Upper lobe of right lung (tissue), 1 donor: ENCODE data around the gene PIWIL4. TPM values are rescaled to one million over a fixed set of nuclear protein-coding genes. Genes with fewer than 3 reads are reported as not detected.

Source experiments
- ATAC-seq: fragments of 200-7000 bp; cut with Tn5 transposase; one replicate; pipeline ENCODE4 v1.9.1; 2020; ENCODE audit warnings: mild to moderate bottlenecking, moderate library complexity
- DNase-seq: peaks from one replicate; pipeline ENCODE4 v3.0.0-alpha.2; 2020
- H3K27ac ChIP-seq: fragments of 200-600 bp; one replicate; pipeline ENCODE4 v1.8.0; 2022
- H3K27me3 ChIP-seq: fragments of 200-600 bp; one replicate; pipeline ENCODE4 v1.8.0; 2022; ENCODE audit warnings: mild to moderate bottlenecking
- H3K36me3 ChIP-seq: fragments of 200-600 bp; one replicate; pipeline ENCODE4 v1.8.0; 2022
- H3K4me1 ChIP-seq: fragments of 200-600 bp; one replicate; pipeline ENCODE4 v1.8.0; 2022
- H3K4me3 ChIP-seq: fragments of 200-600 bp; one replicate; pipeline ENCODE4 v1.8.0; 2022; ENCODE audit warnings: mild to moderate bottlenecking
- H3K9me3 ChIP-seq: fragments of 200-600 bp; one replicate; pipeline ENCODE4 v1.8.0; 2022
- CTCF ChIP-seq: fragments of 200-600 bp; IDR thresholded peaks from one replicate; pipeline ENCODE4 v1.8.0; 2022; ENCODE audit warnings: antibody characterized with exemption
- intact Hi-C: fragments of 100-400 bp; cut with DNase I; formaldehyde crosslinking; loops from one replicate; pipeline ENCODE4 v1.11.0; 2022
- total RNA-seq: library from RNA; stranded (reverse); fragmentation: NEBNext Ultra II Directional; extraction: Animal tissue kit (Norgen Biotek cat#: 25700); gene quantifications from one replicate; pipeline ENCODE4 v1.2.1, GENCODE V29; 2021
- donor health status: DM: no; HTN: yes; CAD: no; lungs with severe emphysema.

The PIWIL4 gene
- total RNA-seq, 1 donor from 2014 or later = 2.9 TPM

DNA sequence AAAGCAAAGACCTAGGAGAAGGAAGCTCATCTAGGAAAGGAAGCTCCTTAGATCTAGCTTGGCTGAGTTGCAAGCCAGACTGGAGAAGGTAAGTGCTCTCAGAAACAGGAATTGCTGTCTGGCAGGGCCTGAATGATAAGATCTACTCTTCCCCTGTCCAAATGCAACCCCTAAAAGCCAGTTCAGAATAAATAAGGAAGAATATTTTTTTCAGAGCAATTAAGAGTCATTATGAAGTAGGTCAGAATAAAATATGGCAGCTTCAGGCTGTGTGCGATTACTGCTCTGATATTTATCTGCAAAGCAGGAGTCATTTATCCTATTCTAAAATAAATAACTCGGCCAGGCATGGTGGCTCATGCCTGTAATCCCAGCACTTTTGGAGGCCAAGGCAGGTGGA is 82.1 kb downstream of the PIWIL4 start:
- TF ChIP-seq CTCF = no peak
- Histone ChIP-seq H3K36me3 (no peaks in the 10 kb centered on the region), H3K27ac (no peak overlapping the region), H3K4me3 (no peak overlapping the region), H3K27me3 (no peaks in the 10 kb centered on the region), H3K9me3 (no peaks in the 10 kb centered on the region), H3K4me1 (peaks cover 7% of the 10 kb centered on the region)
- no peak for DNase-seq
- intact Hi-C loops = no loop called here
- ATAC-seq = no peak

- DNase-seq = no peak
- Histone ChIP-seq H3K4me1 (peaks cover 7% of the 10 kb centered on the region), H3K27me3 (no peaks in the 10 kb centered on the region), H3K27ac (no peak overlapping the region), H3K36me3 (no peaks in the 10 kb centered on the region), H3K4me3 (no peak overlapping the region), H3K9me3 (no peaks in the 10 kb centered on the region)
- intact Hi-C loops = no loop called here
- ATAC-seq = no peak
- no peak for TF ChIP-seq CTCF
Observed at GRCh38 chr11:94649964-94650623, 82.9 kb downstream of the PIWIL4 start.

DNA sequence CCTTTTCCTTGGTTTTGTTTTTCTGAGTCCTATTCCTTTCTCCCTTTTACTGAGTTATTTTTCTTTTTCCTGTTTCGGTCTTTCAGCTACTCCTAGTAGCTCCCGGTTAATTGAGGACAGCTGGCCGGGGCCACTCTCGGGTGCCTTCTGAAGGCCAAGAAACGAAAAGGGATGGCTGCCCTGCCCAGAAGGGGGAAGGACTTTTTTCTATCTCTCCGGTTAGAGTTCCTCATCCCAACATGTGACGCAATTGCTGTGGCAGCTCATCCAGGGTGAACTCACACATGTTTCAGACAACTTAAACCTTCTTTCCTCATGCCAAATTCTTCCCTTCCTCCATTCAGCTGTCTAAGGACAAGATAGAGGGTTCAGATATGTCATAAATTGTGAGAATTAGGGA is 83.6 kb downstream of the PIWIL4 start:
- ATAC-seq = peak; percentile 83
- TF ChIP-seq CTCF = no peak
- Histone ChIP-seq H3K36me3 (no peaks in the 10 kb centered on the region), H3K4me1 (peaks cover 7% of the 10 kb centered on the region), H3K9me3 (no peaks in the 10 kb centered on the region), H3K4me3 (no peak overlapping the region), H3K27me3 (no peaks in the 10 kb centered on the region), H3K27ac (no peak overlapping the region)
- DNase-seq = peak; percentile 62
- intact Hi-C loops = no loop called here

DNA sequence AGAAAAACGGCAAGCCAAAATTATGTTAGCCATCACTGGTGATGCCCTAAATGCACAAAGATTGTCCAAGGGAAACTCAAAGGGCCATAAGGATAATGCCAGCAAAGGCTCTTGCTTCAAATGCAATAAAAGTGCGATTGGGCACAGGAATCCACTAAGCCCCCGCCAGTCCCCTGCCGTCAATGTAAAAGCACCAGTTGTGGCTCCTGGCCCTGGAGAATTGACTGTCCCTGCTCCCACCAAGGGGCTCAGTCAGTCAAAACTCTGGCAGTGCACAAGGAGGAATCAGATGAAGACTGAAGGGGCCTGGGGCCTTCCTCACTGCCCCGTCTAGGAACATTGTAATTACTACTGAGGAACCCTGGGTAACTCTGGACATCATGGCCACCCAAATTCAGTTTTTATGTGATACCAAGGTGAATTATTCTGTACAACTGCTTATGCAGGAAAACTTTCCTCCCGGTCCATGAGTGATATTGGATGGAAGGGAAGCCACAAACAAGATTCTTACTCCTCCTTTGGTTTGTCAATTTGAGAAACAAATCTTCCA is 85.6 kb downstream of the PIWIL4 start:
- H3K27ac ChIP-seq = no peak overlapping the region
- no peak overlapping the region for H3K4me3 ChIP-seq
- H3K27me3 ChIP-seq = no peaks in the 10 kb centered on the region
- TF ChIP-seq CTCF = no peak
- DNase-seq (no peak), ATAC-seq (no peak)
- H3K36me3 ChIP-seq = no peaks in the 10 kb centered on the region
- intact Hi-C loops = no loop called here
- H3K4me1 ChIP-seq = peaks cover 7% of the 10 kb centered on the region
- no peaks in the 10 kb centered on the region for H3K9me3 ChIP-seq

DNA sequence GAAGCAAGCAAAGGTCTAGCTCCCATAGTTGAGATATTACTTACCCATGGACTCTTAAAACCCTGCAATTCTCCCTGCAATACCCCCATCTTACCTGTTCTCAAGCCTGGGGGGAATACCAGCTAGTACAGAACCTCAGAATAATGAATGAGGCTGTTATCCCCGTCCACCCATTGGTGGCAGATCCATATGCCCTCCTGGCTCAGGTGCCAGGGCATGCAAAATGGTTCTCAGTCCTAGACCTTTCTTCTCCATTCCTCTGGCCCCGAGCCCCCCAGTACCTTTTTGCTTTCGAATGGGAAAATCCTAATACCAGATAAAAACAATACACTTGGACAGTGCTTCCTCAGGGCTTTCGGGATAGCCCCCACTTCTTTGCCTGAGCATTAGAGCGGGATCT is 86.4 kb downstream of the PIWIL4 start:
- DNase-seq (no peak), ATAC-seq (no peak)
- Histone ChIP-seq H3K4me1 (peaks cover 7% of the 10 kb centered on the region), H3K27ac (no peak overlapping the region), H3K27me3 (no peaks in the 10 kb centered on the region), H3K9me3 (no peaks in the 10 kb centered on the region), H3K36me3 (no peaks in the 10 kb centered on the region), H3K4me3 (no peak overlapping the region)
- TF ChIP-seq CTCF = no peak
- intact Hi-C loops = no loop called here
